Fibroblast of villous mesenchyme (primary cell): ENCODE results near the gene TENT4A. TPM values are rescaled to one million over a fixed set of nuclear protein-coding genes. Genes with fewer than 3 reads are reported as not detected.

Source experiments
- DNase-seq: peaks from one replicate; pipeline ENCODE4 v3.0.0-alpha.2; 2010; ENCODE audit warnings: low read depth
- H3K4me3 ChIP-seq: 2 replicates; pipeline ENCODE4 v1.5.1; 2011; ENCODE audit warnings: low read depth, mild to moderate bottlenecking, low read length
- total RNA-seq: library from RNA; depleted of rRNA; stranded (reverse); fragments of >200 nt; gene quantifications from 2 replicates; pipeline ENCODE4 v1.2.3, GENCODE V29; 2012
- TF ChIP-seq, protein P1 (sequence below): IDR thresholded peaks from 2 replicates; pipeline ENCODE4 v1.5.1; 2012; ENCODE audit warnings: low read depth, mild to moderate bottlenecking, low read length; ENCODE audit not compliant: insufficient read depth

TENT4A gene
- total RNA-seq, 1 donor = 23.3 TPM

DNA sequence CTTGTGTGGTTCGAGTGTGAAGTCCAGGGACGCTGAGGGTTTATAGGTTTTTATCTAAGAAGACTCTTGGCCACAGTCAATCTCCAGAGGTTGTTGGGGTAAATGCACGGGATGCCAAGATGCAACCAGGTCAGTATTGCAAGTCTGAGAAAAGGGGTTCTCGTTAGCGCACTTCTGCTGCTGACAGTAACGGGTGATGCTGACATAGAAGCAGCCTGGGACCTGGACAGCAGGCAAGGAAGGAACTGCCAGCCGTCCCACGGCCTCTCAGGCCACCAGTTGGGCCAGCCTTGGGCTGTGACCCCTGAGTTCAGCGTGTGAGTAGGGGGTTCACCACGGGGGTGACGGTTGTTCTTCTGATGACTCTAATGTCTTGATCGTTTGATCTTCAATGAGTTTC lies 39.0 kb downstream of the TENT4A start:
- no peak overlapping the region for H3K4me3 ChIP-seq
- DNase-seq = no peak
- TF ChIP-seq, protein P1, sequence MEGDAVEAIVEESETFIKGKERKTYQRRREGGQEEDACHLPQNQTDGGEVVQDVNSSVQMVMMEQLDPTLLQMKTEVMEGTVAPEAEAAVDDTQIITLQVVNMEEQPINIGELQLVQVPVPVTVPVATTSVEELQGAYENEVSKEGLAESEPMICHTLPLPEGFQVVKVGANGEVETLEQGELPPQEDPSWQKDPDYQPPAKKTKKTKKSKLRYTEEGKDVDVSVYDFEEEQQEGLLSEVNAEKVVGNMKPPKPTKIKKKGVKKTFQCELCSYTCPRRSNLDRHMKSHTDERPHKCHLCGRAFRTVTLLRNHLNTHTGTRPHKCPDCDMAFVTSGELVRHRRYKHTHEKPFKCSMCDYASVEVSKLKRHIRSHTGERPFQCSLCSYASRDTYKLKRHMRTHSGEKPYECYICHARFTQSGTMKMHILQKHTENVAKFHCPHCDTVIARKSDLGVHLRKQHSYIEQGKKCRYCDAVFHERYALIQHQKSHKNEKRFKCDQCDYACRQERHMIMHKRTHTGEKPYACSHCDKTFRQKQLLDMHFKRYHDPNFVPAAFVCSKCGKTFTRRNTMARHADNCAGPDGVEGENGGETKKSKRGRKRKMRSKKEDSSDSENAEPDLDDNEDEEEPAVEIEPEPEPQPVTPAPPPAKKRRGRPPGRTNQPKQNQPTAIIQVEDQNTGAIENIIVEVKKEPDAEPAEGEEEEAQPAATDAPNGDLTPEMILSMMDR = no peak

DNA sequence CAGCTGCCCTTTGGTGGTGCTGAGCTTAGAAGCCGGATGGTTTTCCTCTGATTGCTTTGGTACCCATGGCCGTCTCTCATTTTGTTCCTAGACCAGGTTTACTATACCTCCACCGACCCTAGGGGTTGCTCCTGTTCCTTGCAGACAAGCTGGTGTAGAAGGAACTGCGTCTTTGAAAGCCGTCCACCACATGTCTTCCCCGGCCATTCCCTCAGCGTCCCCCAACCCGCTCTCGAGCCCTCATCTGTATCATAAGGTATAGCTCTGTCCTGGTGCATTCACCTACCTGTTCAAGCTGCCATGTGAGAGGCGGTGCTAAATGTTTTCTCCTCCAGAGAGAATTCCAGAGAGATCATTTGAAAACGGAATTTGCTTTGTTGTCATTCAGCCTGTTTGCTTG lies 39.5 kb downstream of the TENT4A start:
- TF ChIP-seq, protein P1 = no peak
- no peak overlapping the region for H3K4me3 ChIP-seq
- DNase-seq = no peak

DNA sequence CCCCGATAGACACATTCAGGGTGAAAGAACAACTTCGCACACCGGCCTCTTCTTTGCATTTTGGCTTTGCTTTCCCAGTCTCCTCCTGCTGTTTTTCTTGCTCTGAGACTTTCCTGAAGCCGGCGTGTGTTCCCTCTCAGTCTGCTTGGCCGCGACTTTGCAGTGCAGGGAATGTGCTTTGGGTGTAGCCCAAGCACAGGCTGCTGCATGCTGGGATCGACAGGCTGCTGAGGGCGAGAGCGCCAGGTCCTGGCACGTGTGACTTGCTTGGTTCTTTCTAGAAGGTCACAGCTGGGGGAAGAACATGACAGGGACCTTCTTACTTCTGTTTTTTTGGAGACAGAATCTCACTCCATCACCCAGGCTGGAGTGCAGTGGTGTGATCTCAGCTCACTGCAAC lies 40.6 kb downstream of the TENT4A start:
- no peak for DNase-seq
- H3K4me3 ChIP-seq = no peak overlapping the region
- TF ChIP-seq, protein P1 = no peak

DNA sequence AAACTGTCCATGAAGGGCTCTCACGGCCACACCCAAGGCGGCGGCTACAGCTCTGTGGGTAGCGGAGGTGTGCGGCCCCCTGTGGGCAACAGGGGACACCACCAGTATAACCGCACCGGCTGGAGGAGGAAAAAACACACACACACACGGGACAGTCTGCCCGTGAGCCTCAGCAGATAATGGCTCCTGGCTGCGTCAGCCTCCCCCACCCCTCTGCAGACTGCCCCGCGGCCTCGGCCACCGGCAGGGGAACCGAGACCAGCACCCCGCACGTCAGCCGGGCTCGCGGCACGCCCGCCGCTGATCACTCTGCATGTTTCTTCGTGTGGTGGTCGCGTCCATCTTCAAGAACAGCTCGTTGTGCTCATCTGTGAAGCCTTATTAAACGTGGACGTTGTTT lies 41.5 kb downstream of the TENT4A start:
- no peak overlapping the region for H3K4me3 ChIP-seq
- DNase-seq = no peak
- TF ChIP-seq, protein P1 = no peak

DNA sequence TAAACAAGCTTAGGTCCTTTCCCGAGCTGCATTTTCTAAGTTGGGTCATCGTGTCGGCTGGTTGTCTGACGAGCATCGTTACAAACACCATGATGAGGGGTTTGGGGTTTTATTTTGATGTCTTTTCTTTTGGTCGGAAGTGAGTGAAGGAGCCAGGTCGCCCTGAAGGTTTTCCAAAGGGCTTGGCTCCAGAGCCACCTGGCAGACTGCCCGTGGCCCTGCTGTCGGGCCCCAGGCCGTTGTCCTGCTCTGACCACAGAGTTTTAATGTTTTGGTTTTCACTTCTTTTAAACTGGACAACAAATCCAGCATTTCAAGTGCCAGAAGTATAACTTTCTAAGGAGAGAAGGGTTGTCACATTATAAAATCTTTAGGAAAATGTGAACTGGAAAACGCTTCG lies 42.3 kb downstream of the TENT4A start:
- H3K4me3 ChIP-seq = no peak overlapping the region
- TF ChIP-seq, protein P1 = no peak
- no peak for DNase-seq

DNA sequence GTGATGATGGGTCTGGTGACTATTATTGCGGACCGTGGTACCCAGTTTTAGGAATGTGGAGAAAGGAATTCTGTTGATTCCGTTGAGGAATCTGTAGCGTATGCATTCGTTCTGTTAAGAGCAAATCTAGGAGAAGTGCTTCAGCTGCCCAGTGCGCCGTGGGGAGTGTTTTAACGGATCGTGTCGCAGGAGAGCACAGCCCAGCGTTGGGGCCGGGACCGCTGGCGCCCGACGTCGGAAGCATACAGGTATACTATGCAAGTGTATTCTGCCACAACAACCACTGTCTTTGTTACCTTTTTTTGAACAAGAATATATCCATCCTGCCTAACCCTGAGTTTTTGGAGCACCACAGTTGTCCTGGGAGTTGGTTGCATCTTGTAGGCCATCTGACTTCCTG lies 42.7 kb downstream of the TENT4A start:
- TF ChIP-seq, protein P1 = no peak
- no peak overlapping the region for H3K4me3 ChIP-seq
- no peak for DNase-seq

DNA sequence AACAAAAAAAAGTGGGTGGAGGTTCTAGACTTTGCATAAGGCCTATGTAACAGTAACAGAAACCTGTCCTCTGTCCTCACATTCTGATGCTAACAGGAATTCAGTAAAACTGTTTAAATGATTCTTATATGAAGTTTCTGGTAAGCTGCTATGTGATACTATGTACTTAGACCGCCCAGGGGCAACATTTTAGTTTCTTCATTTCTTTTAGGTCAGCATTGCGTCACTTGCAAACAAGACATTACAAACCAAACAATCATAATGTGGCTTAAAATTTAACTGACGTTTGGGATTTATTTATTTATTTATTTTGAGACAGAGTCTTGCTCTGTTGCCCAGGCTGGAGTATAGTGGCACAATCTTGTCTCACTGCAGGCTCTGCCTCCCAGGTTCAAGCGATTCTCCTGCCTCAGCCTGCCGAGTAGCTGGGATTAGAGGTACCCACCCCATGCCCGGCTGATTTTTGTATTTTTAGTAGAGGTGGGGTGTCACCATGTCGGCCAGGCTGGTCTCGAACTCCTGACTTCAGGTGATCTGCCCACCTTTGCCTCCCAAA lies 44.3 kb downstream of the TENT4A start:
- no peak overlapping the region for H3K4me3 ChIP-seq
- no peak for DNase-seq
- TF ChIP-seq, protein P1 = no peak
